Measurements from ENCODE around the gene NOXO1. TPM values are rescaled to one million over a fixed set of nuclear protein-coding genes. Genes with fewer than 3 reads are reported as not detected.
A peak's percentile ranks its signal among the peaks of the same experiment; 100 is the strongest.

Gene NOXO1
- total RNA-seq, 1 experiment from 2014 or later, result 1.7 TPM

- H2BK5ac ChIP-seq (ENCODE audit: insufficient read length, low read length), result no peak overlapping the region
- no peak overlapping the region for H2BK15ac ChIP-seq (ENCODE audit: low read depth, low read length)
- Mint-ChIP-seq H3K4me1 (peaks cover 29 to 47% of the 10 kb centered on the region in 2 experiments), H3K9me3 (peaks cover 0 to 3% of the 10 kb centered on the region in 2 experiments; a peak in 1 of 5 replicates), H3K4me3 (peak overlapping the region; percentile 95 to 97; a peak in 4 of 5 replicates), H3K27me3 (ENCODE audit: low read depth) (peaks cover 18% of the 10 kb centered on the region), H3K27ac (peak overlapping the region in 2 of 3 experiments; percentile 75 to 96; a peak in 2 of 7 replicates), H3K36me3 (ENCODE audit: insufficient read depth in 1 of 3, low read depth in 3 of 3) (peaks cover 27 to 39% (median 33%) of the 10 kb centered on the region in 3 experiments)
- H3K9me3 ChIP-seq (ENCODE audit: control insufficient read depth, low read depth, low read length), result no peaks in the 10 kb centered on the region
- H3K4me1 ChIP-seq (ENCODE audit: insufficient read depth, low read length), result no peaks in the 10 kb centered on the region
- WGBS (ENCODE audit: extremely low coverage, insufficient read length, low lambda C conversion rate), result no CpG with 5 or more reads among the region's 6 CpGs
- H2AK5ac ChIP-seq (ENCODE audit: insufficient read length, low read length), result no peak overlapping the region
- no peak overlapping the region for H3K9ac ChIP-seq (ENCODE audit: extremely low read depth, insufficient read length, low read length)
- no peak overlapping the region for H3K14ac ChIP-seq (ENCODE audit: insufficient read depth, low read length)
- H3K79me1 ChIP-seq (ENCODE audit: insufficient read depth, low read depth, low read length, poor library complexity, severe bottlenecking), result no peaks in the 10 kb centered on the region
- no peak overlapping the region for H4K91ac ChIP-seq (ENCODE audit: insufficient read length, low read depth, low read length)
- TF ChIP-seq CTCF (conservative IDR thresholded peaks at IDR 0.05), result no peak
- H2AFZ ChIP-seq (ENCODE audit: low read length), result no peak overlapping the region
- no peak for DNase-seq
- no peak overlapping the region for H3K4ac ChIP-seq (ENCODE audit: low read depth, low read length)
- no peak overlapping the region for H3K56ac ChIP-seq (ENCODE audit: insufficient read length, low read depth, low read length)
- peaks cover 18% of the 10 kb centered on the region for H3K79me2 ChIP-seq (ENCODE audit: insufficient read depth, low read length)
- H3K27me3 ChIP-seq (ENCODE audit: insufficient read depth, low read length), result no peaks in the 10 kb centered on the region
- H4K8ac ChIP-seq (replicated peaks; ENCODE audit: insufficient read length, low read depth, low read length), result no peak overlapping the region
- no peak overlapping the region for H3K18ac ChIP-seq (ENCODE audit: insufficient read length, low read depth, low read length)
- no peak overlapping the region for H3K23ac ChIP-seq (ENCODE audit: insufficient read length, low read depth, low read length)
- peak overlapping the region; percentile 79 for H3K4me2 ChIP-seq (ENCODE audit: insufficient read depth, insufficient read length, low read length)
- H4K20me1 ChIP-seq (ENCODE audit: control insufficient read depth, insufficient read depth, insufficient read length), result no peaks in the 10 kb centered on the region
- no peak overlapping the region for H2BK120ac ChIP-seq (ENCODE audit: low read depth, low read length, poor library complexity, severe bottlenecking)
- H3K27ac ChIP-seq (ENCODE audit: insufficient read length, low read depth, low read length), result no peak overlapping the region
- H2BK20ac ChIP-seq (ENCODE audit: low read depth, low read length, poor library complexity, severe bottlenecking), result no peak overlapping the region
- H3K23me2 ChIP-seq (ENCODE audit: insufficient read length, low read depth, low read length, poor library complexity, severe bottlenecking), result peaks cover 23% of the 10 kb centered on the region
- no peak overlapping the region for H4K5ac ChIP-seq (ENCODE audit: insufficient read length, low read depth, low read length)
- no peak overlapping the region for H3T11ph ChIP-seq (ENCODE audit: low read length)
- no peak overlapping the region for H2BK12ac ChIP-seq (ENCODE audit: insufficient read length, low read depth, low read length)
Measured at GRCh38 chr16:1961651-1962067, 19.6 kb downstream of the NOXO1 start.

Measured in H9 (cell line).